ENCODE data around the gene PKD1.

PKD1 gene

GRCh38 chr16:2056077-2056476 is 79.6 kb downstream of the PKD1 start:
- no peak for DNase-seq (ENCODE audit: low read depth in 3 of 3, low spot score in 1 of 3)

DNA sequence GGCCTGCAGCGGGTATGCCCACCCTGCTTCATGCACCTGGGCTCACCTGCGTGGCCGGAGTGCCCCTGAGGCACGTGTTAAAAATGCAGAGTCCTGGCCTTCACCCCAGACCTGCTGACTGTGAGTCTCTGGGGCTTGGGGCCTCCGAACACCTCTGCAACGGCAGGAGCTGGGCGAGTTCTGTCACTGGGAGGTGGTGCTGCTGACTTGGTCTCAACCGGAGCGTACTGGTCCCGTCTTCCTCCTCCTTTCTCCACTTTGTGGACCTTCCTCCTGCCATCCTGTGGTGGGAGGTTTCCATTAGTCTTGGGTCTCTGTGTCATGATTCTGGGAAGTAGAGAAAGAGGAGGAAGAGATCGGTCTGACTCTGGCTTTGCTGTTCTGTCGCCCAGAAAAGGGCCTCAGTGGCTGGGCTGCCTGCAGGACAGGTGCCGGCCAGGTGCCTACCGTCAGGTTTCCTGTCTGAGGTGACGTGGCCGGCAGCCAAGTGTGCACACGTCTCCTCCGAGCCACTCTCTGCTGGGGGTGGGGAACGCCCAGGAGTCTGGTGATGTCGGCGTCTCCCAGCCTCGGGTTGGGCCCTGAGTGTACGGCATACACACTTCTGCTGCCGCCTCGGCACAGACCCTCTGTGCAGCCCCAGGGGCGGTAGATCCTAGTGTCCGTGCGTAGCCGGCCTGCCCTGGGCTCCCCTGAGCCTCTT is 81.0 kb downstream of the PKD1 start:
- DNase-seq (ENCODE audit: low read depth in 3 of 3, low spot score in 1 of 3): no peak

GRCh38 chr16:2053897-2054296 is 81.8 kb downstream of the PKD1 start:
- DNase-seq (ENCODE audit: low read depth in 3 of 3, low spot score in 1 of 3): no peak

- no peak for DNase-seq (ENCODE audit: low read depth in 3 of 3, low spot score in 1 of 3)
Observed at GRCh38 chr16:2053211-2053610, 82.5 kb downstream of the PKD1 start.

DNA sequence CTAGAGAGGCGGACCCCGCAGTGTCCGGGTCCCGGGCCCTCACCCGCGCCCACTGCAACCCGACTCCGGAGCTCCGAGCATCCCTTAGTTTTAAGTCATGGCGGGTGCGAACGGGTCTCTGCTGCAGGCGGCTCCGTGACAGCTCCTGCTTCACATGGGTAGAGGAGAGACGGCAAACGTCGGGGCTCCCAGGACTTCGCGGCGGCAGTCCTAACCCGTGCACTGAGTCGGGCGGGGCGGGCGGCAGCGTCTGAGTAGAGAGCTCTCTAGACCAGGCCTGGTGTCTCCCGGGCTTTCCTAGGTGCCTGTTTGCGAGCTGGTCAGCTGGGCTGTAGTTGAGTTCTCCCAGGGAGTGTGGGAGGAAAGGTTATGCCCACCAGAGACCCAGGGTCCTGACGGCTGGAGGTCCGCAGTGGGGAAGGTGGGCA is 87.6 kb downstream of the PKD1 start:
- DNase-seq (ENCODE audit: low read depth in 3 of 3, low spot score in 1 of 3): no peak

- peak; percentile 78 to 85 (median 81) for DNase-seq (ENCODE audit: low read depth in 3 of 3, low spot score in 1 of 3)
Observed at GRCh38 chr16:2047330-2048115, 88.2 kb downstream of the PKD1 start, which contains the start of the genes NTHL1 and TSC2. Gene NTHL1 (minus strand): TSS chr16:2047834. CDS start chr16:2047823, 11 bp downstream. Gene TSC2 (plus strand): TSS chr16:2047985. CDS start chr16:2048616, 631 bp downstream.

- DNase-seq (ENCODE audit: low read depth in 3 of 3, low spot score in 1 of 3): no peak
Observed at GRCh38 chr16:2046893-2047329, 88.8 kb downstream of the PKD1 start.

GRCh38 chr16:2045965-2046892 is 89.5 kb downstream of the PKD1 start:
- no peak for DNase-seq (ENCODE audit: low read depth in 3 of 3, low spot score in 1 of 3)

- no peak for DNase-seq (ENCODE audit: low read depth in 3 of 3, low spot score in 1 of 3)
Observed at GRCh38 chr16:2044541-2044940, 91.2 kb downstream of the PKD1 start.

DNA sequence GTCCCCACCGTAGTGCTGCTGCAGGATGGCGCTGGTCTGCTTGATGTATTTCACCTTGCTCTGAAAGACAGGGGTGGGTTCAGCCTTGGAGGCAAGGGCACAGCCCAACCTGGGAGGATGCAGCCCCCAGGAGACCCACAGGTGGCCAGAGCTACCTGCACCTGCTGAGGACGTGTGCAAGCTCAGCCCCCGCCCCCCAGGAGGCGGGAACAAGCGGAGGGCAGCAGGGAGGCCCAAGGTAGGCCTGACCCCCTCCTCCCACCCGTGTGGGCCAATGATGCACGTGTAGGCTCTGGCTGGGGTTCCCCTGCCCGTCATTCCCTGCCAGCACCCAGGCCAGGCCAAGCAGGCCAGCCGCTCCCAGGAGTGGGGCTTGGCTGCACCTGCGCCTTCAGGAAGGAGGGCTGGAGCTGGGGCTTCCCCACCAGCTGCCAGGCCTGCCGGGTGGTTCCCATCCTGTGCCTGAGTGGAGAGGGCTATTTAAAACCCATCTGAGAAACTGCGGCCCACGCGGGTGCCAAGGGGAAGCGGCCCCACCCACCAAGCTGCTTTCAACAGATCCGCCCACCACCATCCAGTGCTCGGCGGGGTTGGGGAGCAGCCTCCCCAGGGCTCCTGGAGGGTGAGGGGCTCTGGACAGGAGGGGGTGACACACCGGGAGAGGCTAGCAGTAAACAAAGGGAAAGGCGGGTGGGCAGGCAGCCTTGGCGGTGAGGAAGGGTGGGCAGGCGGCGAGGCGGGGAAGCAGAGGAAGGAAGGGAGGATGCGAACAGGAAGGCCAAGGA is 91.8 kb downstream of the PKD1 start:
- no peak for DNase-seq (ENCODE audit: low read depth in 3 of 3, low spot score in 1 of 3)

- no peak for DNase-seq (ENCODE audit: low read depth in 3 of 3, low spot score in 1 of 3)
Observed at GRCh38 chr16:2042986-2043666, 92.6 kb downstream of the PKD1 start.

DNA sequence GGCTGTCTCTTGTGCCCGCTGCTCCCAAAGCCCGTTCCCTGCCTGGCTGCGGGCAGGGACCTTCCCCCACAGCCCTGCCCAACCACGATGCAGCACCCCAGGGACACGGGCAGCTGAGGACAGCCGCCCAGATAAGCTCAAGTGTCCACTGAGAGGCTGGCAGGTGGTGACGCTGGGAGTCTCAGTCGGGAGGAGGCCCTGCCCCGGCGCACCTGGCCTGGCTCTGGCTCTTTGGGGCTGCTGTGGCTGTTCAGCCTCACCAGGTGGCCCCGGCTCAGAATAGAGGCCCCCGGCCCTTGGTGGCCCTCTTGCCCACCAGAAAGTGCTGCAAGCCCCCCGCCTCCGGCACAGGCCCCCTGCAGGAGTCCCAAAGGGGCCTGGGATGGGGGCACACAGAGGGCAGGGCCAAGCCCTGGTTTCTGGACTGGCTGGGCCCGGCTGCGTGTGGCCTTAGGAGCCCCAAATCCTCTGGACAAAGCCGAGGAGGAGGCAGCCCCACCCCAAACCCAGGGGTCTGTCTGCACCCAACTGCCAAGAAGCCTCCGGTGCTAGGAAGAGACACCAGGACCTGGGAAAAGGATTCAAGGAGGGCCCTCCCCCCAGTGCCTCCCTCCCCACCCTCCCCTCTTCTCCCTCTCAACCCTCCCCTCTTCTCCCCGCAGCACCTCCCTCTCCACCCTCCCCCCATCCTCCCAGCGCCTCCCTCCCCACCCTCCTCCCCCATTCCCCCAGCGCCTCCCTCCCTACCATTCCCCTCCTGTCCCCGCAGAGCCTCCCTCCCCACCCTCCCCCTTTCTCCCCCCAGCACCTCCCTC is 93.3 kb downstream of the PKD1 start:
- no peak for DNase-seq (ENCODE audit: low read depth in 3 of 3, low spot score in 1 of 3)

DNA sequence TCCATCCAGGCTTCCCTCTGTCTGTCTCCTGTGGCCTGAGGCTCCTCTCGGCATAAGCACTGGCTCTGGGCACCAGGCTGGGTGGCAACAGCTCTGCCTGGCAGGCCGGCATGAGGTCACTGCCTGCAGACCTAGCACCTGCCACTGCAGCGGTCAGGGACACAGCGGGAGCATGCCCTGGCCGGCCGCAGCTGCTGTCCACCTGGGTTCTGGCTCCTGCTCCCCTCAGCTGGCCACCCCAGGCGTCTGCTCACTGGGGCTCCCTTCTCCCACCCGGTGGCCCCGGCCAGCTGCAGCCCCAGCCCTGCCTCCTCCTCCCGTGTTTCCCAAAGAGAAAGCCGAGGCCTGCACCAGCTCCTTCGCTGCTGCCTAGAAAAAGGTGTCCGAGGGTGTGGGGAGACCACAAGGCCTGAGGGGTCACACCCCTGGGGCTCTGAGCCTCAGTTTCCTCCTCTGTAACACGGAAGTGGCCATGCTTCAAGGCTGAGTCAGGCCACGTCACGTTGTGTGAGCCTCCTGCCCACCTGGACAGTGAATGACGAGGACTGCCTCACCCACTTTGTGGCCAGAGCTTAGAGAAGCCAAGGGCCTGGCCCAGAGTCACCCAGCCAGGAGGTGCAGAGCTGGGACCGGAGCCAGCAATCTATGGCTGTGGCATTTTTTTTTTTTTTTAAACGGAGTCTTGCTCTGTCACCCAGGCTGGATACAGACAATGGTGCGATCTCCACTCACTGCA is 94.7 kb downstream of the PKD1 start:
- no peak for DNase-seq (ENCODE audit: low read depth in 3 of 3, low spot score in 1 of 3)

- no peak for DNase-seq (ENCODE audit: low read depth in 3 of 3, low spot score in 1 of 3)
Observed at GRCh38 chr16:2040041-2040786, 95.5 kb downstream of the PKD1 start.

GRCh38 chr16:2039274-2040031 is 96.2 kb downstream of the PKD1 start:
- no peak for DNase-seq (ENCODE audit: low read depth in 3 of 3, low spot score in 1 of 3)

All from stimulated activated CD4-positive, alpha-beta T cell treated with anti-CD3 and anti-CD28 coated beads, TNF-alpha, amount 100 ng/mL, for 1 hour (primary cell).